B cell (primary cell): ENCODE results near the gene CALY. TPM values are rescaled to one million over a fixed set of nuclear protein-coding genes. Genes with fewer than 3 reads are reported as not detected.

Experiments used
- ATAC-seq: fragments of 200-7000 bp; cut with Tn5 transposase; one replicate; pipeline ENCODE4 v1.10.0; 2021; ENCODE audit warnings: low read depth, mild to moderate bottlenecking, moderate number of reproducible peaks, moderate library complexity
- CTCF ChIA-PET: fragments of 350-600 bp; sonication (Branson Sonifier 250); formaldehyde crosslinking; loops from one replicate; lab custom pipeline; 2021; ENCODE audit warnings: antibody characterized with exemption, inconsistent platforms; lab: Charles Lee
- POLR2A ChIA-PET: fragments of 350-600 bp; sonication (Branson Sonifier 250); formaldehyde crosslinking; loops from one replicate; lab custom pipeline; 2021; ENCODE audit warnings: antibody characterized with exemption; lab: Charles Lee
- DNase-seq: peaks from one replicate; pipeline ENCODE4 v3.0.0; 2013
- H2AFZ ChIP-seq: 2 replicates; pipeline ENCODE4 v1.6.1; 2012; ENCODE audit warnings: mild to moderate bottlenecking, low read depth, low read length; ENCODE audit not compliant: insufficient read depth, poor library complexity, severe bottlenecking
- H3K27ac ChIP-seq, 2 donors: 1 replicate in 1 of 2; 2 replicates in 1 of 2; pipeline ENCODE4 v1.5.1; 2012 to 2013; ENCODE audit warnings: low read length in 2 of 2, mild to moderate bottlenecking in 2 of 2, moderate library complexity in 1 of 2
- H3K27me3 ChIP-seq, 4 experiments: fragments of 200-600 bp in 1 of 4; sonication (generic) in 1 of 4; replicated peaks in 1 of 4; 1 replicate in 2 of 4; 2 replicates in 2 of 4; pipeline versions ENCODE4 v1.6.1 to v1.7.0; 2013 to 2016; ENCODE audit warnings: low read length in 3 of 4, mild to moderate bottlenecking in 2 of 4, mixed read lengths in 1 of 4, moderate library complexity in 1 of 4; ENCODE audit not compliant: insufficient read depth in 4 of 4, control insufficient read depth in 3 of 4; ENCODE audit errors: control extremely low read depth in 1 of 4
- H3K36me3 ChIP-seq, 2 experiments: replicated peaks in 1 of 2; 1 replicate in 1 of 2; 2 replicates in 1 of 2; pipeline versions ENCODE4 v1.6.1 to v1.7.1; 2013; ENCODE audit warnings: low read length in 1 of 2; ENCODE audit not compliant: insufficient read depth in 2 of 2, control insufficient read depth in 1 of 2; ENCODE audit errors: control extremely low read depth in 1 of 2, extremely low read depth in 1 of 2
- H3K4me1 ChIP-seq, 2 donors: fragments of 200-600 bp in 1 of 2; sonication (generic) in 1 of 2; 1 replicate in 1 of 2; 2 replicates in 1 of 2; pipeline versions ENCODE4 v1.5.1 to v1.6.1; 2013 to 2017; ENCODE audit warnings: low read length in 2 of 2; ENCODE audit not compliant: control insufficient read depth in 2 of 2, insufficient read depth in 2 of 2
- H3K4me2 ChIP-seq: replicated peaks from 2 replicates; pipeline ENCODE3; 2012; ENCODE audit warnings: mild to moderate bottlenecking, low read depth, low read length; ENCODE audit not compliant: poor library complexity, severe bottlenecking
- H3K4me3 ChIP-seq, 5 experiments: fragments of 200-600 bp in 1 of 5; sonication (generic) in 1 of 5; 1 replicate in 3 of 5; 2 replicates in 2 of 5; pipeline versions ENCODE4 v1.5.1 to v1.7.0; 2011 to 2016; ENCODE audit warnings: low read length in 4 of 5, mild to moderate bottlenecking in 4 of 5, low read depth in 2 of 5, control low read depth in 1 of 5, moderate library complexity in 1 of 5; ENCODE audit not compliant: insufficient read depth in 1 of 5; ENCODE audit errors: control extremely low read depth in 1 of 5, extremely low read depth in 1 of 5
- H3K79me2 ChIP-seq: fragments of 200-600 bp; sonication (generic); one replicate; pipeline ENCODE4 v1.6.0; 2016; ENCODE audit warnings: low read length; ENCODE audit not compliant: control insufficient read depth, insufficient read depth
- H3K9ac ChIP-seq: fragments of 200-600 bp; sonication (generic); 2 replicates; pipeline ENCODE4 v1.6.1; 2017; ENCODE audit warnings: mild to moderate bottlenecking, low read length, moderate library complexity
- H3K9me3 ChIP-seq, 3 donors: one replicate each; pipeline versions ENCODE4 v1.6.1 to v1.7.1; 2013; ENCODE audit warnings: low read length in 2 of 3; ENCODE audit not compliant: control insufficient read depth in 2 of 3, insufficient read depth in 1 of 3; ENCODE audit errors: control extremely low read depth in 1 of 3
- H4K20me1 ChIP-seq: 2 replicates; pipeline ENCODE4 v1.6.0; 2012; ENCODE audit warnings: mild to moderate bottlenecking, low read length; ENCODE audit not compliant: insufficient read depth, control insufficient read depth, poor library complexity, severe bottlenecking
- H3K27ac Mint-ChIP-seq: one replicate; pipeline ENCODE4 v1.8.0; 2021; ENCODE audit warnings: mixed read lengths
- H3K27me3 Mint-ChIP-seq: one replicate; pipeline ENCODE4 v1.8.0; 2021; ENCODE audit warnings: mixed read lengths
- H3K4me1 Mint-ChIP-seq: one replicate; pipeline ENCODE4 v1.8.0; 2021; ENCODE audit warnings: mixed read lengths
- H3K4me3 Mint-ChIP-seq: one replicate; pipeline ENCODE4 v1.8.0; 2021; ENCODE audit warnings: mixed read lengths
- H3K9me3 Mint-ChIP-seq: one replicate; pipeline ENCODE4 v1.8.0; 2022; ENCODE audit warnings: mixed read lengths; ENCODE audit not compliant: insufficient read depth
- CTCF ChIP-seq: fragments of 200-600 bp; IDR thresholded peaks from one replicate; pipeline ENCODE4 v1.8.0; 2022; ENCODE audit warnings: antibody characterized with exemption, mild to moderate bottlenecking
- EZH2 ChIP-seq: IDR thresholded peaks from 2 replicates; pipeline ENCODE4 v1.6.1; 2012; ENCODE audit warnings: borderline replicate concordance, low read depth, mild to moderate bottlenecking, moderate library complexity, low read length; ENCODE audit not compliant: insufficient read depth, poor library complexity, severe bottlenecking
- whole genome bisulfite sequencing: methylation state at CpG from one replicate; pipeline ENCODE4 v1.1.5; 2013; ENCODE audit warnings: missing lambda C conversion rate; ENCODE audit not compliant: insufficient coverage; 5-methylcytosine and 5-hydroxymethylcytosine counted together
- intact Hi-C: fragments of 100-400 bp; cut with micrococcal nuclease; formaldehyde crosslinking; loops from one replicate; pipeline ENCODE4 v1.10.0; 2022
- polyA plus RNA-seq: library from polyadenylated mRNA; depleted of rRNA; stranded (reverse); fragments of >200 nt; gene quantifications from 2 replicates; pipeline ENCODE4 v1.2.3, GENCODE V29; 2012
- total RNA-seq, 2 donors: library from RNA; stranded (reverse); fragments of 120-200 nt in 1 of 2; gene quantifications; 1 replicate in 1 of 2; 2 replicates in 1 of 2; pipeline versions ENCODE4 v1.2.3 to v1.2.4, GENCODE V29; 2013 to 2022

CALY gene
- total and polyA plus RNA-seq, 2 donors (not counting 1 experiment from before 2014, with no cell fraction given): 0.21 TPM; not detected in 1

GRCh38 chr10:133314911-133315310 is 21.8 kb downstream of the CALY start:
- H3K27me3 Mint-ChIP-seq: peaks cover 11% of the 10 kb centered on the region
- no peak for TF ChIP-seq EZH2
- TF ChIP-seq CTCF: no peak
- ChIA-PET CTCF (interaction anchor here (0.8 to 4.2 kb wide), 7 partner anchors 14 to 183 kb away, joined by 3 to 21 read pairs (median 5); no protein-coding TSS in a partner anchor), POLR2A (interaction anchor here (1.1 to 1.5 kb wide), 2 partner anchors 10 to 13 kb away, joined by 3 to 26 read pairs; no protein-coding TSS in a partner anchor)
- ATAC-seq (no peak), DNase-seq (no peak)
- peaks cover 2% of the 10 kb centered on the region for H3K9me3 Mint-ChIP-seq
- no peak overlapping the region for H3K27ac ChIP-seq
- no peak overlapping the region for H3K4me2 ChIP-seq
- intact Hi-C loops: loop anchor here (1.0 to 5.0 kb wide), 2 partner anchors 13 to 207 kb away; no protein-coding TSS in a partner anchor
- peaks cover 9 to 15% of the 10 kb centered on the region in 2 donors for H3K4me1 ChIP-seq
- H3K4me3 ChIP-seq: no peak overlapping the region
- H3K79me2 ChIP-seq: no peaks in the 10 kb centered on the region
- no peak overlapping the region for H2AFZ ChIP-seq
- peaks cover 0 to 14% (median 5%) of the 10 kb centered on the region in 4 experiments for H3K27me3 ChIP-seq
- H3K9ac ChIP-seq: no peak overlapping the region
- H3K4me3 Mint-ChIP-seq: no peak overlapping the region
- H3K36me3 ChIP-seq: peaks cover 0 to 27% of the 10 kb centered on the region in 2 experiments
- H3K9me3 ChIP-seq: peaks cover 0 to 12% (median 0%) of the 10 kb centered on the region in 3 donors
- peaks cover 3% of the 10 kb centered on the region for H4K20me1 ChIP-seq
- 97% methylated on average over 12 of the region's 12 CpGs for WGBS
- no peak overlapping the region for H3K27ac Mint-ChIP-seq
- peaks cover 18% of the 10 kb centered on the region for H3K4me1 Mint-ChIP-seq

- Mint-ChIP-seq H3K4me1 (peaks cover 10% of the 10 kb centered on the region), H3K4me3 (no peak overlapping the region), H3K27ac (no peak overlapping the region), H3K27me3 (no peaks in the 10 kb centered on the region), H3K9me3 (peaks cover 2% of the 10 kb centered on the region)
- no peak overlapping the region for H2AFZ ChIP-seq
- TF ChIP-seq EZH2 (no peak), CTCF (no peak)
- H3K79me2 ChIP-seq: peaks cover 4% of the 10 kb centered on the region
- H3K36me3 ChIP-seq: peaks cover 0 to 31% of the 10 kb centered on the region in 2 experiments
- intact Hi-C loops: loop anchor here (5.0 kb wide), 1 partner anchor 209 kb away; no protein-coding TSS in a partner anchor
- DNase-seq (no peak), ATAC-seq (no peak)
- H3K4me1 ChIP-seq: peaks cover 4 to 11% of the 10 kb centered on the region in 2 donors
- no peak overlapping the region for H3K4me3 ChIP-seq
- peaks cover 0 to 10% (median 0%) of the 10 kb centered on the region in 3 donors for H3K9me3 ChIP-seq
- peaks cover 10% of the 10 kb centered on the region for H4K20me1 ChIP-seq
- CTCF ChIA-PET: interaction anchor here (0.9 to 4.2 kb wide), 3 partner anchors 15 to 169 kb away, joined by 3 to 21 read pairs (median 9); no protein-coding TSS in a partner anchor
- WGBS: 89% methylated on average over 3 of the region's 4 CpGs
- H3K9ac ChIP-seq: no peak overlapping the region
- no peaks in the 10 kb centered on the region for H3K27me3 ChIP-seq
- H3K27ac ChIP-seq: no peak overlapping the region
- POLR2A ChIA-PET: no interaction called here
- H3K4me2 ChIP-seq: no peak overlapping the region
Measured at GRCh38 chr10:133313192-133313591, 23.5 kb downstream of the CALY start.
